GM18526 (cell line): ENCODE results near the gene LMAN1L.

ENCODE experiments used
- POLR2A ChIP-seq: IDR thresholded peaks from 3 replicates; pipeline ENCODE4 v1.6.1; 2011; ENCODE audit not compliant: insufficient read length; ENCODE audit errors: extremely low read depth

LMAN1L gene

GRCh38 chr15:74778599-74778970 is 34.0 kb upstream of the LMAN1L start:
- no peak for TF ChIP-seq POLR2A

GRCh38 chr15:74779162-74779648 is 33.4 kb upstream of the LMAN1L start:
- TF ChIP-seq POLR2A: no peak

GRCh38 chr15:74780523-74781430 is 31.9 kb upstream of the LMAN1L start:
- peak; percentile 42 for TF ChIP-seq POLR2A

DNA sequence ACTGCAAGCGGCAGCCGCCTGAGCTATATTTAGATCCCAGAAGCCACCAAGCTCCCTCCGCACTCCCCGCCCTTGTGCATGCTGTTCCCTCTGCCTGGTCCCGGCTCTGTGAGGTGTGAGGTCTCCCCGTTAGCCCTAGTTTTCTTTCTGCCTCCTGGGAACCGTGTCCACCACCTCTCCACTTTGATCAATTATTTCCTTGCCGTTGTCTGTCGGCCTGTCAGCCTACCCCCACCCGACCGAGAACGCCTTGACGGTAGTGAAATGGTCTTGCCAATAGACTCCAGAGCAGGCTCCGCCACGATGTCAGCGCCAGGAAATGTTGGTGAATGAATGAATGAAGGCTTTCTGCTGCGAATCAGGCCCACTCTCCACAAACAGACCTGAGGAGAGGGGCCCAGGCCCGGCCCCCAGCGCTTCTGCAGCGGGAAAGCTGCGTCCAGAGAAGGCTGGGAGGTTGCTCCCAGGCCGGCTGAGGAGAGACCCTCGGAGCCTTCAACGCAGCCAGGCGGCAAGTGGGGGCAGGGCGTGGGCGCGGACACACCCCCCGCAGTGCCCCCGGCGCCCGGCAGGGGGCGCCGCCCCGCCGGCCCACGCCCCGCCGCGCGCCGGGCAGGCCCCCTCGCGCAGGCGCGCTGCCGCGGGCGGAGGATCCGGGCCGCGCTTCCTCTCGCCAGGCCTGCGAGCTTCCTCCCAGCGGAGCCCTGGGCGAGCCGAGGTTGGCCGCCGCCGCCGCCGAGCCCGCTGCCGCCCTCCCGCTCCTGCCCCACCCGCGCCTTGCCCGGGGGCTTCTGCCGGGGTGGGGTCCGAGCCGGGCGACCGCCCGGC is 31.0 kb upstream of the LMAN1L start, which contains the start of gene CSK:
CSK (plus strand) TSS at position 650 of the 828 bp plus-strand sequence. CDS start 16,218 bp downstream, outside the sequence.
- TF ChIP-seq POLR2A: peak; percentile 67

DNA sequence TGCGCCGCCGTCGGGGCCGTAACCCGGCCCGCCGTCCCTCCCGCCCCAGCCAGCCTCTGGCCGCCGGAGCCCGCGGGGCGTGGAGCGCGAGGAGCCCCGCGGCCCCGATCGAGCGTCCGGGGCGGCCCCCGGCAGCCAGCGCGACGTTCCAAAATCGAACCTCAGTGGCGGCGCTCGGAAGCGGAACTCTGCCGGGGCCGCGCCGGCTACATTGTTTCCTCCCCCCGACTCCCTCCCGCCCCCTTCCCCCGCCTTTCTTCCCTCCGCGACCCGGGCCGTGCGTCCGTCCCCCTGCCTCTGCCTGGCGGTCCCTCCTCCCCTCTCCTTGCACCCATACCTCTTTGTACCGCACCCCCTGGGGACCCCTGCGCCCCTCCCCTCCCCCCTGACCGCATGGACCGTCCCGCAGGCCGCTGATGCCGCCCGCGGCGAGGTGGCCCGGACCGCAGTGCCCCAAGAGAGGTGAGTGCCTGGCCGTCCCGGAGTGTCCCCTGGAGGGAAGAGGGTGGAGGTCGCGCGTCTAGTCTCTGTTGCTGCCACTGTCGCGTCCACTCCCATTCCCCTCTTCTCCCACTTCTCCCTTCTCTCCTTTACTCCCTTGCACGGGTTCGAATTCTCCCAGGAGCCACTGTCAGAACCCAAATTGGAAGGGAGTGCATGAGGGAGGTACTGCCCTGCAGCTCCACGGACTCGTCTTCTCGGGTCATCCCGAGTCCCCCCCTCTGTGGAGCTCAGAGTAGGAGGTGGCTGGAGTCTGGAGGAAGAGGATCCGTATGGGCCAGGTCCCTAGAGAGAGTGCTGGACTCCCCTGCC is 30.2 kb upstream of the LMAN1L start:
- TF ChIP-seq POLR2A: no peak

DNA sequence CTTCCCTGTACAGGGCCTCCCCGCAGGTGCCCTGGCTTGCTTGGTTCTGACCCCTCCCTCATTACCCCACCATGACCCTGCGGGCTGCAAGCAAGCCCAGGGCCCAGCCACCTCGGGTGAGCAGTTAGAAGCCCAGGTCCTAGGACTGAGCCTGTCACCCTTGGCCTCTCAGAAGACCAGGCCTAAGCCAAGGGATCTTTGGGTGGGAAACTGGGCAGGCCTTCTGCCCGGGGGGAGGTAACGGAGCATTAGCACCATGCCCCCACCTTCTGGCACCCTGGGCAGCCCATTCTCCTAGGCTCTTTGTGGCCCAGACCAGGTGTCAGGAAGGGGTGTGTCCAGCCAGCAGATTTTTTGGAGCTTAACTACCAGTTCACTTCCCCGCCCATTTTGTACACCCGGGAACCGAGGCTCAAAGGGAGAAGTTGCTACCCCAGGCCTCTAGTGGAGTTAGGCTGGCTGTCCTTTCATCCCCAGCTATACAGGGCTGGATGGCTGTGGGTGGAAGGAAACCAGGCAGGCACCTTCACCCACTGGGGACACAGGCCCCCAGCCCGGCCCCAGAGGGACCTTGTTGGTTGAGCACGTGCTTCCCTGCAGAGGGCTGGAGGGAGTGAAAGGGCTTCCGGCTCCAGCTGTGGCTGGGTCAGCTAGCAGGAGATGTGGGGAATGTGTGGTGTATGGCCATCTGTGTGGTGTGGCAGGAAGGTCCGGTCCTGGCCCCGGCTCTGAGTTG is 29.4 kb upstream of the LMAN1L start:
- no peak for TF ChIP-seq POLR2A

- peak; percentile 23 for TF ChIP-seq POLR2A
Observed at GRCh38 chr15:74783808-74784175, 28.8 kb upstream of the LMAN1L start.

GRCh38 chr15:74784426-74785193 is 28.0 kb upstream of the LMAN1L start:
- no peak for TF ChIP-seq POLR2A

DNA sequence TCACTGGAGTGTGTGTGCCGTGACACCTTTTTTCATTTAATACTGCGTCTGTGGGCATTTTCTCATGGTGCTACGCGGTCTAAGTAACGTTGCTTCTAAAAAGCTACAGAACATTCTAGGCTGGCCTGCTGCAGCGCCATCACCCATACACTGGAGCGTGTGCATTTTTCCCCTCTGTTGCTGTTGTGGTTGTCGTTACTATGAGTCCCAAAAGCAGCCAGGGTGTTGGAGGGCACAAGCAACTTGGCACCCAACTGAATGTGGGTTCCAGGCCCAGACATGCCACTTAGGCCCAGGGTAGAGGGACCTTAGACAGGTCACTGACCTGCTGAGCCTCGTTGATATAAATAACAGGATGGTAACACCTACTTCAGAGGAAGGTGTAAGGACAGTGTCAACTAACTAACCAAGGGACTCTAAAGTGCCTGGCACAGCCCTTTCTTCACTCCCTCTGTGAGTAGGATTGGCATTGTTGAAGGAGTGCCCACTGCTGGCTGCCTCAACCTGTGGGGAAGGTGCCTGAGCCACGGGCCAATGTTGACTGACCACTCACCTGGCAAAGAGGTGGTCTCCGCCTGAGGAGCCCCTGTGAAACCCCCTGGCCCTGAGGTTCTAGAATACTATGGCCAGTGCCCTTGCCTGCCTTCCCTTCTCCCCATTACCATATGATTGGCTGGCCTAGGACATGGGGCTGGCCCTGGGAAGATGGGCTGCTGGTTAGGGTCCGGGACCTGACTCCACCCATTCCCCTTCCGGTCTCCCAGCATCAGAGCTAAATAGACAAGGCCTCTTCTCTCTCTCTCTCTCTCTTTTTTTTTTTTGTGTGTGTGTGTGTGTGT is 27.2 kb upstream of the LMAN1L start:
- peak; percentile 31 for TF ChIP-seq POLR2A

- no peak for TF ChIP-seq POLR2A
Observed at GRCh38 chr15:74786551-74787165, 26.0 kb upstream of the LMAN1L start.

- TF ChIP-seq POLR2A: peak; percentile 18
Observed at GRCh38 chr15:74787251-74788041, 25.2 kb upstream of the LMAN1L start.

DNA sequence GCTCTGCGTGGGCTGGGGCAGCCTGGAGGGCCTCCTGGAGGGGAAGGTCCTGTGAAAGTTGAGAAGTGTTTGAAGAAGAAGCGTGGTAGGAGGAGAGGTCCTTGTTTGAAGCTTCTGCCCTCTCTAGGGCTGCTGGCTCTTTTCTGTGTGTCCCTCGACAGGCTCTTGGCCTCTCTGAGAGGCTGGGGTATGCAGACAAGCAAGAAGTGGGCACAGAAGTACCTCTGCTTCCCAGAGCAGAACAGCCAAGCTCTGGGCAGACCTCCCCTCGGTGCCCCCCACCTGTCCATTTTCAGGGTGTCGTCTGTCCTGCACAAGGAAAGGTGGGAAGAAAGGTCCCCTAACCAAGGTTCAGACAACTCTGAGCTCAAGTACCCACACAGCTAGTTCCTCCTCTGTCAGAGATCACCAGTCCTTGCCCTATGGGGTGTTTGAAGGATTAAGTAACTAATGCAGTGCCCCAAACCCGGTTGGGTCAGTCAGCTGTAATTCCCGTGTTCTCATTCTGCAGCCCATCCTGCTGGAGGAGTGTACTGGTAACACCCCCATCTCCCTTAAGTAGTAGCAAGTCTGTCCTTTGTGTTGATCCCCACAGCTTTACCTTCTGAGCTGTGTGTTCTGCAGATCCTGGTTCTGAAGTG is 24.5 kb upstream of the LMAN1L start:
- TF ChIP-seq POLR2A: no peak
